Fibroblast of lung (primary cell): ENCODE measurements around the gene CIC.

Experiments
- CTCF ChIP-seq, 2 donors: IDR thresholded peaks in 1 of 2; conservative IDR thresholded peaks in 1 of 2; 1 replicate in 1 of 2; 2 replicates in 1 of 2; pipeline ENCODE4 v1.5.1; 2011 to 2012; ENCODE audit warnings: low read length in 2 of 2, control low read depth in 1 of 2, inconsistent platforms in 1 of 2, low read depth in 1 of 2, mild to moderate bottlenecking in 1 of 2
- EZH2 ChIP-seq: IDR thresholded peaks from 2 replicates; pipeline ENCODE4 v1.5.1; 2012; ENCODE audit warnings: low read length, control low read depth, mild to moderate bottlenecking; ENCODE audit errors: missing control alignments

DNA sequence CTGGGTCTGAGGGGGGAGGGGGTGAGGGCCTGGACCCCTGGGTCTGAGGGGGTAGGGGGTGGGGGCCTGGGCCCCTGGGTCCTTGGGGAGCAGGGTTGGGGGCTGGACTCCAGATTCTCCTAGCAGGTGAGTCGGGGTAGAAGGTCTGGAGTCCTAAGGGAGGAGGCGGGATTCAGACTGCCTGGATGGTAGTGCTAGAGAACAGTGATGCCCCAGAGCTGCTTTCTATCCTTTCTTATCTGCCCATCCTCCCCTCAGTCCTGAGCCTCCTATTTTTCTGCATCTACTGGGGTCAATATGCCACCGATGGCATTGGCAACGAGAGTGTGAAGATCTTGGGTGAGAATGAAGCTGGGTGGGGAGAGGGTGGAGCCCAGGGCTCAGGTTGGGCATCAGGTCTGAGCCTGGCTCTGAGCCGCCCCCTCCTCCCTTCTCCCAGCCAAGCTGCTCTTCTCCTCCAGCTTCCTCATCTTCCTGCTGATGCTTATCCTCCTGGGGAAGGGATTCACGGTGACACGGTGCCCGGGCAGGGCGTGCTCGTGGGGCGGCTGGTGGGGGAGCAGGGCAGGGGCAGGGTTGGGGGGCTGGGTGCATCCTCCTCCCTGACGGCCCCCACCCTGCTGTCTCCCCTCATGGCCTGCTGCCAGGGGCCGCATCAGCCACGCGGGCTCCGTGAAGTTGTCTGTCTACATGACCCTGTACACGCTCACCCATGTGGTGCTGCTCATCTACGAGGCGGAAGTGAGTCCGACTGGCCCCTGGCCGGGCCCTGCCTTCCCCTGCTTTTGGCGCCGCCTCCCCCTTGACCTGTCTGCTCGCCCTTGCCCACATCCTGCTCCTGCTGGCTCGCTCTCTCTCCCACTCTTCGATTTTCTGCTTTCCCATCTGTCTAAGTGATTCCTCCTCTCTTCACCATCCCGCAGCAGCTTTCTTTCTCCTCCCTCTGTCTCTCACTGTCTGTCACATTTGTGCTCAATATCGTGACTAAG, 47.5 kb downstream of the CIC start:
- TF ChIP-seq CTCF (conservative IDR thresholded peaks at IDR 0.05 in 1 of 2, IDR thresholded peaks at IDR 0.05 in 1 of 2; ENCODE audit: low read depth in 1 of 2, low read length in 2 of 2) (no peak), EZH2 (no peak)
